GM21447 (cell line): ENCODE results near the gene ERBB3.
"Not testable (repeated sequence)": the region's sequence is repeated elsewhere in the genome, so short reads cannot be mapped to it uniquely, and the experiment has no call there.

ENCODE experiments used
- ATAC-seq: cut with Tn5 transposase; IDR thresholded peaks from one replicate; pipeline ENCODE4 v1.9.1; 2021; ENCODE audit not compliant: unreplicated experiment

Gene ERBB3

GRCh38 chr12:56110571-56110970 is 30.6 kb downstream of the ERBB3 start:
- ATAC-seq, result no peak

DNA sequence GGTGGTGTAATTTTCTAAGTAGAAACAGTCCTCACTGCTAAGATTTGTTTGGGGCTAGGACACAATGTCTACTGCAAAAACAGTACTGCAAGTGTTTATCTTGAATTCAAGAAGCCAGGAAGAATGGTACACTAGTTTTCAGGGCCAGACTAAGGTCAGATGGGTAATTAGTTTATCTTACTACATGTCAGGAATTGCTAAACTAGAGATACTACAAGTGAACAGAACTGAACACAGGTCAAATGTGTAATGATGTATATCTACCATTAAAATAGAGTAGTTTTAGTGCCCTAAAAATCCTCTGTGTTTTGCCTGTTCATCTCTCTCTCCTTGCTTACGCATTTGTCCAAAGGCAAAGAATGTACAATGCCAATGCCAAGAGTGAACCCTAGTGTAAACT is 34.1 kb downstream of the ERBB3 start:
- ATAC-seq, result no peak

DNA sequence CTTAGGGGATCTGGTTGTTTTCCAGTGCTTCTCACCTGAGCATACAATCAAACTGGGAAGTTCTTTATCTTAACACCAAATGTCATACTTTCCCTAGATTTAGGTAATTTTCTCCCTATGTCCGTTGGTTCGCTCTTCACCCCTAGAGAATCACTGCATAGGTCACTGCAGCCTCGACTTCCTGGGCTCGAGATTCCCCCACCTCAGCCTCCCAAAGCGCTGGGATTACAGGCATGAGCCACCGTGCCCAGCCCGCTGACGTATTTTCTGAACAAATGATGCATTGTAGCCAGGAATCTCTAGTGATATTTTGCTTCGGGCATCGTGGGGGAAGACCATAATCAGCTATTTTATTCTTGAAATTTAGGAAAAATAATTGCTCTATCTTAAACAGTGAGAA is 35.4 kb downstream of the ERBB3 start:
- ATAC-seq, result no peak

DNA sequence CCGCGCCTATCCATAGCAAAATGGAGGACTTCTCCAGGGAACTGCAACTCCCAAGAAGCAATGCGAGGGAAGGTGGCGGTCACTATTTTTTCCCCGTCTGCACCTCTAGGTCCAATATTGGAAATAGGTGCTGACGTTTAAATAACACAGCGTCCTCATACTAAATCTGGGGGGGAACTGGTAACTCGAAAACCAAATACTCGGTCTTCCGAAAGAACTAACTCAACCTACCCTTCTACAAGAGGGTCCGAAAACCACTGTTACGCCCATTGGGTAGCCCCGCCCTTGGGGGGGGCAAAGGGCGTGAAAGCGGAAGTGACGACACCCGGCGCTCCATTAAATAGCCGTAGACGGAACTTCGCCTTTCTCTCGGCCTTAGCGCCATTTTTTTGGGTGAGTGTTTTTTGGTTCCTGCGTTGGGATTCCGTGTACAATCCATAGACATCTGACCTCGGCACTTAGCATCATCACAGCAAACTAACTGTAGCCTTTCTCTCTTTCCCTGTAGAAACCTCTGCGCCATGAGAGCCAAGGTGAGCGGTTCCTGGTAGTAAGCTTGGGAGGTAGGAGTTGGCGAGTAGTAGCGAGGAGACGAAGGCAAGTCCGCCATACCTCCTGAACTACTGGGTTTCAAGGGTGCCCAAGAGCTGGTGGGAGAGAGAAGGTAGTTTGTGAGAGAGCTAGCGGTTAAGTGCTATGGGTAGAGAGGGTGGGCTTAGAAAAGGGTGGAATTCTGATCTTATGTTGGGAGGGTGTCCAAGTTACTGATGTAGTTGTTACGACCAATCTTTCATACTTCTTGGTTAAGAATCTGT is 36.5 kb downstream of the ERBB3 start, which contains the start of gene RPL41:
Gene RPL41, plus strand, starts transcription at position 367 of the 815 bp plus-strand sequence.
- ATAC-seq, result peak; percentile 44

DNA sequence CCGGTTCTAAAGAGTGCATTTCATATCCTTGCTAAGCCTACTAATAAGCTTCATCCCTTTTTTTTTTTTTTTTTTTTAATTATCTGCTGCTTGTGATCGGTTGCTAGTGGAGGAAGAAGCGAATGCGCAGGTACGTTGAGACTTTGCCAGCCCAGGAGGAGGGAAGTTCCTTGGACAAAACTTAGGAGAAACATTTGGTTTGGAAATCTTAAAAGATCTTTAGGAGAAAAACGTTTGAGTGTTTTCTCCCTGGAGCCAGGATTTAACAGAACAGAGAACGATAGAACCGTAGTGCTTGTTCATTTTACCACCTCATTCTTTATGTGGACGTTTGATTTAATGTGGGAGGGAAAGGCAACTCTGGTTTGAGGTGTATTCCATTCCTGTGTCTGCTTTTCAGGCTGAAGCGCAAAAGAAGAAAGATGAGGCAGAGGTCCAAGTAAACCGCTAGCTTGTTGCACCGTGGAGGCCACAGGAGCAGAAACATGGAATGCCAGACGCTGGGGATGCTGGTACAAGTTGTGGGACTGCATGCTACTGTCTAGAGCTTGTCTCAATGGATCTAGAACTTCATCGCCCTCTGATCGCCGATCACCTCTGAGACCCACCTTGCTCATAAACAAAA is 37.2 kb downstream of the ERBB3 start:
- not testable (repeated sequence) for ATAC-seq

DNA sequence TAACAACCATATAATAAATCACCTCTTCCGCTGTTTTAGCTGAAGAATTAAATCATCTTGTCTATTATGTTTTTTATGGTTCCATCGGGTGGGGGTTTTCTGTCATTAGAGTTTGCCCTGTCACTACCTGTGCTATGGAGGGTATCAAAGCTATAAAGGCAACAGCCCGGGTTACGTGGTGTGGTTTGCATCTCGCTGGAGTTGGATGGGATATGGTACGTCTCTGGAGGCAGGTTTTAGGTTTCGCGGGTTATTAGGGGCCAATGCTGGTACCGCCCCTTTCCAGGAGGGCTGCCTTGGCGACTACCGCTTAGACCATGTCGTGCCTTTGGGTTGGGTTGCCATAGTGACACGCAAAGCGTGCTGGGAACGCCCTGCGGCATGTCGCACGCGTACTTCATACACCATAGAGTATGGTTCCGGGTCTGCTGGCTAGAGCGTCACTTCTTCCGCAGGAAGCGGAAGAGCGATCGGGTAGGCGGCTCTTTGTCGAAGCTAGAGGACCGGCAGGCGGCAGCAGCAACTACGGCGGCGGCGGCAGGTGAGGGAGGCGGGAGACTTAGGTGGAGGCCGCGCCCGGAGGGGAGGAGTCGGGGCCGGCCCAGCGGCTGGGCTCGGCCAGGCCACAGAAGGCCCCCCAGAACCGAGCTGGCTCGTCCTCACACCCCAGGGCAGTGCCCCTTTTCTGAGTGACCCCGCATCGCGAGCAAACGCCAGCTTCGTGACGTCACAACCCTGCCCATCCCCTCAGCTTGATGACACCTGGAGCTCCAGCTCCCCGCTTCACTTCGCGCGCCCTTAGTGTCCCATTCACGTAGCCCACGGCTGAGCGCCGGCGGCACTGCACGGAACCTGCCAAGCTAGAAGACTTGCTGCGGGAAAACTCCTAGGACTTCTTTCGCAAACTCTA is 38.1 kb downstream of the ERBB3 start, which contains the start of gene ZC3H10:
Gene ZC3H10, plus strand, starts transcription at position 489 of the 910 bp plus-strand sequence. CDS start 2,297 bp downstream, outside the sequence.
- peak; percentile 73 for ATAC-seq

DNA sequence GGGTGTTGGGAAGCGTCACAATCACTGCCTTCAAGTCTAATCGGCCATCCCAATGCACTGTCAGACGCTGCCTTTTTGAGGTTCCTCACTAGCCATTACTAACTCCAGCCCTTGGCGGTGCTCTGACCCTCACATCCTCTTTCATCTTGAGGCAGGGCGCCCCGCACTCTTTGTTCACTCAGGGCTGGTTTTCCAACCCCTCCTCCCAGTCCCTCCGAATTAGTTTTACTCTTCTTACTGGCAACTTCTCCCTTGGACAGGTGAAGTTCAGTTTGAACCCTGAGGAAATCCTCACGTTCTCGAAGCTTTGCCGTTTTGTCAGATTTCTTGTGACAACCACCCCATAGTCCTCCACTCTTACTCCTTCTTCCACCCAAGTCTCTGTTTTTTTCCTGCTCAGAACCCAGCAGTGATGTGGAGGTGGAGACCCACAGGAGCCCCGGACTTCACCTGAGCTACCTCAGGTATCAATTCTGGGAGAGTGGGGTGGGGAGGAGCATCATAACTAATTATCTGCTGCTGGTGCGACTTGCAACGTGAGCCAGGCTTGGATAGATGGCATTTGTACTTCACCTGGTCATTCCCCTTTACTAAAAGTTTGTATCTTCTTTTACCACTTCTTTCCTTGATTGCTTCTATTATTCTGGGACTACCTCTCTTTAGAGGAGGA is 38.9 kb downstream of the ERBB3 start:
- no peak for ATAC-seq

DNA sequence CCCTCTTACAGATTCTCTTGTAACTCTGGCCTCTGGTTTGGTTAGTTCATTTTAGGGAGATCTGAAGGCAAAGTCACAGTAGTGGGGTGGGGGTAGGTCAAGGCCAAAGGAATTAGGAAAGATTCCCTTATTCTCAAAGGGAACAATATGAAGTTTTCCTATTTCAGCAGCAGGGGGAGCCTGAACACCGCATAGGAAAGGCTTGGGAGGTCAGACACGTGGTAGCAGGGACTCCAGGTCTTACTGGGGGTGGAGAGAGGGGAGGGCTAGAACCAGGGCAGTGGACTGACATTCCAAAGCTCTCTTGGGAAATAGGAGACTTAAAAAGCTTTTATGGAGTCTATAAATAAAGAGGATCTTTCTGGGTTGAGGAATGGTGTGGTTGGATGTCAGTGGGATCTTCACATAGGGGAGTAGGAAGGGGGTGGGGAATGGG is 39.4 kb downstream of the ERBB3 start:
- no peak for ATAC-seq

GRCh38 chr12:56120158-56120846 is 40.3 kb downstream of the ERBB3 start:
- ATAC-seq, result no peak

- ATAC-seq, result no peak
Observed at GRCh38 chr12:56121204-56121870, 41.4 kb downstream of the ERBB3 start.

- ATAC-seq, result no peak
Observed at GRCh38 chr12:56122637-56123036, 42.7 kb downstream of the ERBB3 start.

DNA sequence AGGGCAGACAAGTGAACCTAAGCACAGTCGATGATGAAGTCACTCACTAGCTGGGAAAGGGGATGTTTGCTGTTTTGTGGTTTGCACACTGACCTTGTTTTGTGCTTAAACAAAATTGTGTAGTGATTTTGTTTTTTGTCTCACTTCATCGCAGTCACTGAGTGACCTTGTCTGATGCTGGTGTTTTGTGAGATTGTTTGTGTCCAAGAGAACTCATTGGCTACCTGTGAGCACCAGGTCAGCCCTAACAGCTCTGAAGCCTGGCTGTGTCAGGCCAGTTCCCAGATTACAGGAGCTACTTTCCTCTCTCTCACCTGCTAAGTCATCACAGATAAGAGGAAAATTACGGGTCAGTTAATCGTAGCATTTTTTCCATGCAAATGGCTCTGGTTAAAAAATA is 44.2 kb downstream of the ERBB3 start:
- no peak for ATAC-seq

- ATAC-seq, result no peak
Observed at GRCh38 chr12:56126732-56127239, 46.8 kb downstream of the ERBB3 start.

DNA sequence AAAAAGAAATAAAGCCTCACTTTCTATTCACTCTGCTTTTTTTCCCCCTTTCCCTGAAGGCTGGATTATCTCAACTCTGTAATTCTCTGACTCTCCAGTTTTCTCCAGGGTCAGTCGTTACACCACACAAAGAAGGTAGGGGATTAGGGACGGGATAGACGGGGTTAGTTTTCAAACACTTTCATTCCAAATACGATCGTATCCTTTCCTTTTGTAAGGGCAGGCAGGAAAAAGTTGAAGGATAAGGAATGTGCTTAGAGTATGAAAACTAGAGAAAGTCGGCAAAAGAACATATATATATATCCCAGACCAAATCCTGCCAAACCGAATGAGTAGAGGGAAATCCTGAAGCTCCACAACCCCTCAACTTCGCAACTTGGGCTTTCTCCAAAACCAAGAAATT is 47.5 kb downstream of the ERBB3 start:
- no peak for ATAC-seq

GRCh38 chr12:56127888-56128669 is 48.1 kb downstream of the ERBB3 start, which contains the start of gene ESYT1:
TSS of gene ESYT1 (plus strand) at chr12:56128267. CDS start at chr12:56128320, 53 bp downstream.
- ATAC-seq, result peak; percentile 90

DNA sequence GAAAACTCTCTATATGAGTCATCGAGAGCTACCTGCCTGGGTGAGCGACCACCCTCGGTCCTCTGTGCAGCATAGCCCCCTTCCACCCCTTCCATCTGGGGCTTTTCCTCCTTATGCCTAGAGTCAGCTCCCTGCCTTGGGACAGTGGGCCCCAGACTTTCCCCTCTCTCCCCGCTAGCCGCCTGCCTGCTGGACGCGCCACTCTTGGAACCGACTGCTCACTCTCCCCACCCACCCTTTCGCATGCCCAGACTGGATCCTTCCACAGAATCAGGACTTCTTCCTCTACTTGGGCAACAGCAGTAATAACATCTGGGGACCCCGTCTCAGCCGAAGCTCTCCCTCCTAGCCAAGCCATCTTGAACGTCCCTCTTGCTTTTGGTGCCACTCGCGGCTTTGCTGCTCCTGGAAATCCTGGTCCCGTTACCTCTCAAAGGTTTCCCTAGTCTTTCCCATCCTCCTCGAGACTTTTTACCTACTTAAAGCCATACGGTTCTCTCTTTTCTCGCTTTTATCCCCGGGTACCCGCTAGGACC is 48.8 kb downstream of the ERBB3 start:
- no peak for ATAC-seq

GRCh38 chr12:56129206-56129941 is 49.4 kb downstream of the ERBB3 start:
- ATAC-seq, result no peak
